Mesenchymal stem cell (in vitro differentiated cells and primary cell): ENCODE measurements around the gene LTO1.

ENCODE experiments used
- DNase-seq: peaks from one replicate; pipeline ENCODE4 v3.0.0-alpha.2; 2013
- H2AFZ ChIP-seq: one replicate; pipeline ENCODE4 v1.6.1; 2013; ENCODE audit warnings: low read depth, mild to moderate bottlenecking, control low read depth, inconsistent platforms, low read length, moderate library complexity
- H2AK5ac ChIP-seq: 2 replicates; pipeline ENCODE4 v1.6.1; 2013; ENCODE audit warnings: low read length, moderate library complexity, mild to moderate bottlenecking, inconsistent platforms; ENCODE audit not compliant: severe bottlenecking
- H2BK120ac ChIP-seq: one replicate; pipeline ENCODE4 v1.6.1; 2013; ENCODE audit warnings: low read depth, mild to moderate bottlenecking, inconsistent platforms, low read length, moderate library complexity
- H2BK12ac ChIP-seq, 2 experiments: one replicate each; pipeline ENCODE4 v1.6.1; 2013; ENCODE audit warnings: inconsistent platforms in 2 of 2, low read length in 2 of 2, mild to moderate bottlenecking in 2 of 2, moderate library complexity in 2 of 2, control low read depth in 1 of 2
- H2BK15ac ChIP-seq: one replicate; pipeline ENCODE4 v1.6.1; 2013; ENCODE audit warnings: mild to moderate bottlenecking, low read depth, inconsistent platforms; ENCODE audit not compliant: poor library complexity, severe bottlenecking
- H2BK5ac ChIP-seq: 2 replicates; pipeline ENCODE4 v1.6.1; 2013; ENCODE audit warnings: low read depth, mild to moderate bottlenecking, low read length, control low read depth, inconsistent platforms; ENCODE audit not compliant: poor library complexity, severe bottlenecking
- H3K14ac ChIP-seq, 2 experiments: one replicate each; pipeline ENCODE4 v1.6.1; 2013; ENCODE audit warnings: inconsistent platforms in 2 of 2, low read length in 2 of 2, control low read depth in 1 of 2, mild to moderate bottlenecking in 1 of 2, moderate library complexity in 1 of 2
- H3K18ac ChIP-seq, 2 experiments: one replicate each; pipeline ENCODE4 v1.6.1; 2013; ENCODE audit warnings: inconsistent platforms in 2 of 2, low read length in 2 of 2, control low read depth in 1 of 2, low read depth in 1 of 2, mild to moderate bottlenecking in 1 of 2
- H3K23ac ChIP-seq, 2 experiments: one replicate each; pipeline ENCODE4 v1.6.1; 2013; ENCODE audit warnings: inconsistent platforms in 2 of 2, low read length in 2 of 2, mild to moderate bottlenecking in 2 of 2, moderate library complexity in 2 of 2, control low read depth in 1 of 2
- H3K27ac ChIP-seq: 2 replicates; pipeline ENCODE4 v1.5.1; 2013; ENCODE audit warnings: mild to moderate bottlenecking, moderate library complexity, low read length, control low read depth, inconsistent platforms; ENCODE audit not compliant: poor library complexity, severe bottlenecking
- H3K27me3 ChIP-seq, 2 experiments: 2 replicates each; pipeline versions ENCODE4 v1.6.1 to v1.7.0; 2013; ENCODE audit warnings: low read length in 2 of 2, mild to moderate bottlenecking in 2 of 2, moderate library complexity in 2 of 2, control low read depth in 1 of 2, inconsistent platforms in 1 of 2; ENCODE audit not compliant: control insufficient read depth in 1 of 2, insufficient read depth in 1 of 2
- H3K36me3 ChIP-seq, 2 experiments: 2 replicates each; pipeline versions ENCODE4 v1.6.1 to v1.7.0; 2013; ENCODE audit warnings: low read length in 2 of 2, control low read depth in 1 of 2, inconsistent platforms in 1 of 2, low read depth in 1 of 2, mild to moderate bottlenecking in 1 of 2; ENCODE audit not compliant: insufficient read depth in 2 of 2, control insufficient read depth in 1 of 2
- H3K4ac ChIP-seq, 2 experiments: one replicate each; pipeline ENCODE4 v1.6.1; 2013; ENCODE audit warnings: inconsistent platforms in 2 of 2, low read length in 2 of 2, mild to moderate bottlenecking in 2 of 2, moderate library complexity in 2 of 2, control low read depth in 1 of 2, low read depth in 1 of 2
- H3K4me1 ChIP-seq: 2 replicates; pipeline ENCODE4 v1.6.1; 2013; ENCODE audit warnings: low read depth, low read length, control low read depth; ENCODE audit not compliant: control insufficient read depth, insufficient read depth
- H3K4me2 ChIP-seq: 2 replicates; pipeline ENCODE4 v1.6.1; 2013; ENCODE audit warnings: low read length, mild to moderate bottlenecking, inconsistent platforms; ENCODE audit not compliant: poor library complexity, severe bottlenecking
- H3K4me3 ChIP-seq, 2 experiments: 2 replicates each; pipeline versions ENCODE4 v1.5.1 to v1.7.0; 2013; ENCODE audit warnings: low read length in 2 of 2, mild to moderate bottlenecking in 2 of 2, control low read depth in 1 of 2, low read depth in 1 of 2; ENCODE audit not compliant: insufficient read depth in 1 of 2
- H3K79me1 ChIP-seq: replicated peaks from 2 replicates; pipeline ENCODE4 v1.6.1; 2013; ENCODE audit warnings: mild to moderate bottlenecking, control low read depth, low read length, inconsistent platforms; ENCODE audit not compliant: poor library complexity, severe bottlenecking
- H3K9ac ChIP-seq: 2 replicates; pipeline ENCODE4 v1.7.0; 2013; ENCODE audit warnings: mild to moderate bottlenecking, low read length, moderate library complexity
- H3K9me3 ChIP-seq: 2 replicates; pipeline ENCODE4 v1.7.0; 2013; ENCODE audit warnings: mild to moderate bottlenecking, low read length; ENCODE audit not compliant: control insufficient read depth
- H4K8ac ChIP-seq: one replicate; pipeline ENCODE4 v1.6.1; 2013; ENCODE audit warnings: inconsistent platforms, mild to moderate bottlenecking, low read length, moderate library complexity
- H4K91ac ChIP-seq: one replicate; pipeline ENCODE4 v1.6.1; 2013; ENCODE audit warnings: mild to moderate bottlenecking, low read length, inconsistent platforms
- WGBS: methylation state at CpG from one replicate; pipeline ENCODE4 v1.1.7; 2013; ENCODE audit warnings: mixed read lengths; 5-methylcytosine and 5-hydroxymethylcytosine counted together

Gene LTO1

GRCh38 chr11:69703768-69704507, 28.8 kb upstream of the LTO1 start, which contains the start of gene FGF19:
FGF19 (minus strand) TSS chr11:69704022; CDS start chr11:69703876, 146 bp downstream.
- no peak within 1 kb of the TSS for H2AFZ ChIP-seq
- H3K4ac ChIP-seq = no peak within 1 kb of the TSS
- H3K4me3 ChIP-seq = no peak within 1 kb of the TSS
- H2BK12ac ChIP-seq = no peak within 1 kb of the TSS
- no peak within 1 kb of the TSS for H3K18ac ChIP-seq
- H3K27ac ChIP-seq = no peak within 1 kb of the TSS
- no peaks in the 10 kb centered on the region for H3K79me1 ChIP-seq
- DNase-seq = peak; percentile 9
- H3K36me3 ChIP-seq = no peaks in the 10 kb centered on the region
- no peak within 1 kb of the TSS for H2BK15ac ChIP-seq
- H3K4me2 ChIP-seq = peak within 1 kb of the TSS; percentile 45
- no peak within 1 kb of the TSS for H2AK5ac ChIP-seq
- no peak within 1 kb of the TSS for H4K91ac ChIP-seq
- no peak within 1 kb of the TSS for H4K8ac ChIP-seq
- no peak within 1 kb of the TSS for H2BK5ac ChIP-seq
- no peak within 1 kb of the TSS for H3K14ac ChIP-seq
- no peak within 1 kb of the TSS for H2BK120ac ChIP-seq
- H3K9me3 ChIP-seq = no peaks in the 10 kb centered on the region
- WGBS = under 1% methylated on average over 49 of the region's 67 CpGs
- no peak within 1 kb of the TSS for H3K9ac ChIP-seq
- peak within 1 kb of the TSS in 1 of 2 experiments; percentile 65 for H3K23ac ChIP-seq
- peaks cover 36% of the 10 kb centered on the region for H3K4me1 ChIP-seq
- peaks cover 71 to 87% of the 10 kb centered on the region in 2 experiments for H3K27me3 ChIP-seq

DNA sequence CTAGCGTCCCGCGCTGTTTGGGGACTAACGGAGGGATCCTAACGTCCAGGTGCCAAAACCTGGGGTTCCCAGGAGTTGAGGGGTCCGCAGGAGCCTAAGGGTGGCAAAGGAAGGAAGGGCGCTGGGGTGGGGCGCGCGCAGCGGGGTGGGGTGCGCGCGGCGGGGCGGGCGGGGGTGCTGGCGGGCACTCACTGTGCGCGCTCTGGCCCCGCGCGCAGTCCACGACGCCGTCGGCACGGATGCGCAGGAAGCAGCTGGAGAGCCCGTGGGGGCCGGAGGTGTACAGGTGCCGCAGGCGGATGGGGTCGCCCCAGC, 28.3 kb upstream of the LTO1 start:
- Histone ChIP-seq H2AFZ (no peak overlapping the region), H3K27me3 (peaks cover 65 to 87% of the 10 kb centered on the region in 2 experiments), H3K9ac (no peak overlapping the region), H2BK12ac (no peak overlapping the region), H3K27ac (no peak overlapping the region), H3K79me1 (no peaks in the 10 kb centered on the region), H3K36me3 (no peaks in the 10 kb centered on the region), H2BK15ac (no peak overlapping the region), H3K14ac (no peak overlapping the region), H3K9me3 (no peaks in the 10 kb centered on the region), H3K4ac (no peak overlapping the region), H3K18ac (no peak overlapping the region), H2BK120ac (no peak overlapping the region), H4K91ac (no peak overlapping the region), H3K4me2 (no peak overlapping the region), H2BK5ac (no peak overlapping the region), H3K4me1 (peaks cover 36% of the 10 kb centered on the region), H3K23ac (no peak overlapping the region), H3K4me3 (no peak overlapping the region), H2AK5ac (no peak overlapping the region), H4K8ac (no peak overlapping the region)
- 2% methylated on average over 6 of the region's 34 CpGs for WGBS
- DNase-seq = no peak

- H2BK12ac ChIP-seq = no peak overlapping the region
- H3K4me2 ChIP-seq = no peak overlapping the region
- DNase-seq = peak; percentile 18
- H4K91ac ChIP-seq = no peak overlapping the region
- H3K27ac ChIP-seq = no peak overlapping the region
- no peaks in the 10 kb centered on the region for H3K36me3 ChIP-seq
- H4K8ac ChIP-seq = no peak overlapping the region
- no peak overlapping the region for H3K9ac ChIP-seq
- no peak overlapping the region for H3K4ac ChIP-seq
- no peak overlapping the region for H3K18ac ChIP-seq
- no peak overlapping the region for H2BK120ac ChIP-seq
- H3K23ac ChIP-seq = no peak overlapping the region
- no peak overlapping the region for H2AFZ ChIP-seq
- 5% methylated on average over 45 of the region's 45 CpGs for WGBS
- H3K27me3 ChIP-seq = peaks cover 63 to 83% of the 10 kb centered on the region in 2 experiments
- no peaks in the 10 kb centered on the region for H3K79me1 ChIP-seq
- no peak overlapping the region for H2AK5ac ChIP-seq
- no peak overlapping the region for H2BK5ac ChIP-seq
- peaks cover 36% of the 10 kb centered on the region for H3K4me1 ChIP-seq
- no peak overlapping the region for H3K4me3 ChIP-seq
- no peak overlapping the region for H3K14ac ChIP-seq
- no peaks in the 10 kb centered on the region for H3K9me3 ChIP-seq
- no peak overlapping the region for H2BK15ac ChIP-seq
Observed at GRCh38 chr11:69702769-69703452, 27.8 kb upstream of the LTO1 start.

GRCh38 chr11:69702239-69702691, 27.1 kb upstream of the LTO1 start:
- no peaks in the 10 kb centered on the region for H3K36me3 ChIP-seq

More at GRCh38 chr11:69702239-69702691, 27.1 kb upstream of the LTO1 start:
- H2BK15ac ChIP-seq = no peak overlapping the region
- H3K27me3 ChIP-seq = peaks cover 68 to 78% of the 10 kb centered on the region in 2 experiments
- no peak overlapping the region for H3K4me3 ChIP-seq
- H3K18ac ChIP-seq = peak overlapping the region in 1 of 2 experiments; percentile 38
- H2BK12ac ChIP-seq = no peak overlapping the region
- no peak overlapping the region for H4K91ac ChIP-seq
- no peak overlapping the region for H3K23ac ChIP-seq
- peaks cover 36% of the 10 kb centered on the region for H3K4me1 ChIP-seq
- no peaks in the 10 kb centered on the region for H3K9me3 ChIP-seq
- H4K8ac ChIP-seq = no peak overlapping the region
- H2AK5ac ChIP-seq = no peak overlapping the region
- no peaks in the 10 kb centered on the region for H3K79me1 ChIP-seq
- H3K27ac ChIP-seq = no peak overlapping the region
- DNase-seq = no peak
- peak overlapping the region; percentile 2 for H3K4me2 ChIP-seq
- H3K9ac ChIP-seq = no peak overlapping the region
- H2BK120ac ChIP-seq = no peak overlapping the region
- WGBS = 4% methylated on average over 32 of the region's 35 CpGs
- H2AFZ ChIP-seq = no peak overlapping the region
- no peak overlapping the region for H3K4ac ChIP-seq
- H2BK5ac ChIP-seq = no peak overlapping the region
- no peak overlapping the region for H3K14ac ChIP-seq
